Stimulated activated CD8-positive, alpha-beta memory T cell treated with anti-CD3 and anti-CD28 coated beads, Interleukin-4, amount 100 ng/mL, for 4 hours (primary cell): ENCODE data around the gene EXOC2.

Source experiments
- DNase-seq, 2 donors: peaks; one replicate each; pipeline ENCODE4 v3.0.0-alpha.2; 2020; ENCODE audit warnings: low read depth in 2 of 2, low spot score in 1 of 2

EXOC2 gene

GRCh38 chr6:692858-693722 lies at the start of gene EXOC2:
Gene EXOC2 (minus strand): TSS chr6:693139. CDS start chr6:637818, 55,321 bp downstream.
- peak; percentile 58 to 60 for DNase-seq

GRCh38 chr6:741410-742339 lies 48.7 kb upstream of the EXOC2 start:
- DNase-seq, result no peak

DNA sequence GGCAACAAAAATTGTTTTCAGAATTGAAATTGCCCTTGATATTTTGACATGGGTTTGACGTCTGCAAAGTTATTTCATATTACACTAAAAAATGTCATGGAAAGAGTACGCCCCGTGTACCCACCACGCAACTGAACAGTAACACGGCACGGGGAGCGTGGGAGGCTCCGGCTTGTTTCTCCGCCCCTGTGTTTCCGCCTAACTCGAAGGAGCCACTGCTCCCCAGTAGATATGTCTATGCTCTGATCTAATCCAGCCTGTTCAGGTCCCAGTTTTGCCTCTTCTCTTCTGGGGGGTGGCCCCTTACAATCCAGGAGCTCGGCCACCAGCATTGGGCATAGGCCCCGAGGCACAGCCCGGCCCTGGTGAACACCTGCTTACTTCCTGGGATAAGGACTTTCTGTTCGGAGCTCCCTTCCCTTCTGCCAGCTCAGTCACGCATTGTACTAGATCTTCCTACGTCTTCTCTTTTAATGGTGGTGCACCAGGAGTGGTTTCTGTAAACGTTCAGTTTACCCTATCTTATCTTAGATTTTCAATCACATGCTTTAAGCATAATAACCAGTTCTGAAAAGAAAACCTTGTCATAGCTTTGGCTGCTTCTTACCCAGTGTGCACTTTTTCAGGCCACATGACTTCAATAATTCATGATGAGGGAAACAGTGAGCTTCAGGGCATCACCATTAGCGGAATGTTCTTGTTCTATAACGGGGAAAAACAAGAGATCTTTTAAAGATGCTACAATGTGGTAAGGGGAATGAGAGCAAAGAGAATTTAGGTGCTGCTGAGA lies 43.9 kb upstream of the EXOC2 start:
- DNase-seq, result no peak

DNA sequence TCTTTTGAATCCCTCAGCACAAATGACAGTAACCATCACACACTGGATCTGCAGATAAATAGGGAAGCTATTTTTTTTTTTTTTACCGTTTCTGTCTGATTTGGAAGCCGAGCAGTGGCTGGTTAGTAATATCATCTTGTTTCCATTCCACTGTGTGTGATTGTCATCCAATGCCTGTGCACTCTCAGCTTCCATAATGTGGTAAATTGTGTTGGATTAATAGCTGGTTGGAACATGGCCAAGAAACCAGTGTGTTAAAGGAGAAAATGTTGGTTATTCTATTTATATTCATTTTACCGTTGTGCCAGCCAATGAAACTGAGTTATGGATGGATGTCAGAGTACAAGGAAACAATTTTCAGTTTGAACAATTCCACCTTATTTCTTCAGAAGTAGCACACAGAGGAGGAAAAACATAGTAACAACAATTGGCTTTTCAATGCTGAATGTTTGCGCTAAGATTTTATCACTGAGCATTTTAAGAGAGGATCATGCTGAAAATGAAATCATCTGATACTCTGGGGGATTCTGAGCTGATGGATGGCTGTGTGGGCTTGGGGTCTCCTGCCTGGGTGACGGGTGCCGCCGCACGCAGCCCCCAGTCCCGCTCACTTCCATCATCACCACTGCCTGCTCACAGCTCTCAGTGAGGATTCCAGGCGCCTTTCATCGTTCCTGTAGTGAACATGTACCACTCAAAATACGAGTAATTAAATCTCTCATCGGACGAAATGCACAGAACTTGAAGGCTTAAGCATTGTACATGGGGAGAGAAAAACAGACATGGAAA lies 40.7 kb upstream of the EXOC2 start:
- DNase-seq, result no peak

GRCh38 chr6:731924-732323 lies 39.0 kb upstream of the EXOC2 start:
- no peak for DNase-seq

DNA sequence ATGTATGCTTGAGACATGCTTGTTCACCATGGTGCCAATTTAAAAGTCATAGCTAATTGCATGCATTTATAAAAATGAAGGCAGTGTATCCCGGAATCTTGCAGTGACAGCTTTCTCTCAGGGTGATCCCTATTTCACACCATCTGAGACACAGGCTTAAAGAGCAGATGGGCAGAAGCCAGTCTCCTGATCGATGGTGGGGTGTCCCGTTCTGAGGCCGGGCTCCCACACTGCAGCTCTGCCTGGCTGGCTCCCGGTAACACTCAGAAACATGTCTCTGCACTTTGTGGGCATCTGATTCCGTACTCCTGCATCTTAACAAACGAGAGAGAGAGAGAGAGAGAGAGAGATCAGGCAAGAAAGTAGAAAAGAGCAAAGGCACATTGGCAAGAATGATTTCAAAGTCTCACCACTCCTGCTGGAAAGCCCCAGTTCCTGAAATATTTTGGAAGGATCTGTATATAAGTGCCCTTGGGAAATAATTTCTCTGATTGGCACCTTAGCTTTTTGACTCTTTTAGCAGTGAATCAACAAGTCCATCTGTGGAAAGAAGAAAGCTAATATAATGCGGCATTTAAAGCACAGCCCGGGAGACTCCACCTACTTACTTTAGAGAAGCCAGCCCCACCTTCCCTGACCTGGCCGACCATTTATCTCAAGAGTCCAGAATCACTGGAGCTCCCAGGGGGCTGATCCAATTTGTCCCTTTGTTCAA lies 36.8 kb upstream of the EXOC2 start:
- no peak for DNase-seq

- DNase-seq, result no peak
Observed at GRCh38 chr6:727856-728255, 34.9 kb upstream of the EXOC2 start.

- no peak for DNase-seq
Observed at GRCh38 chr6:723540-723939, 30.6 kb upstream of the EXOC2 start.

- no peak for DNase-seq
Observed at GRCh38 chr6:722608-723007, 29.7 kb upstream of the EXOC2 start.

DNA sequence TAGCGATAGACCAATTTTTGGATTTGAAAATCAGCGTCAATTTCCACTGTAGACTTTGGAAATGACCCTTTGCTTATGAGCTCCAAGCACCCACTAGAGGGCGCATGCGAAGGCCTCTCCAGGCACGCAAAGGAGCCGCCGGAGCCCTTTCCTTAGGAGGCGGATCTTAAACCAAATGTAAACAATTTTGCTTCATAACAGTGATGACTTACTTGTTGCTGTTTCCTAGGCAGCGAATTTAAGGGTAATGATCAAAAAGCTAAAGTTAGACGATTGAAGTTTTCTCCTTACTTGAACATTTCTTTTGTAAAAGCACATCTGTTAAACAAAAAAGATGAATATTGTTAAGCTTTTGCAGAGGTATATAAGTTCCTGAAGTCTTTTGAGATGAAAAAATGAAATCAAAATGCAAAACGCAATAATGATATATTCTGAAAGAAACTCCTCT lies 29.2 kb upstream of the EXOC2 start:
- DNase-seq, result peak; percentile 43 to 46

DNA sequence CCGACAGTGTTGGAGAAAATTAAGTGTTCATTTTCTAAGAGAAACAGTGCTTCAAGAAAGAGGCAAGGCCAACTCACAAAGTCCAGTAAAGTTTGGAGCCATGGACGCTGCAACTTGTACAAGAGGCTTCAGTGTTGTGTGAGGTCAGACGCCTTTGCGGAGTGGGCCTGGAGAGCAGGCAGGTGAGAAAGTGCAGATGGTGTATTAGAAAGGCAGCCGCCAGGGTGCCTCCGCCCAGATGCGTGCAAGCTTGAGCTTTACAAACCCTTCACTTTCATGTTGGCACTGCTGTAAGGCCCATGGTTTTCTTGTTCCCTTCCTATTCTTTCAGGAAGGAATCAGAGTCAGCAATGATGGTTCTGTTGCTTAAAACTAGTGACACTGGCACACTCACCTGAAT lies 25.4 kb upstream of the EXOC2 start:
- DNase-seq, result no peak

DNA sequence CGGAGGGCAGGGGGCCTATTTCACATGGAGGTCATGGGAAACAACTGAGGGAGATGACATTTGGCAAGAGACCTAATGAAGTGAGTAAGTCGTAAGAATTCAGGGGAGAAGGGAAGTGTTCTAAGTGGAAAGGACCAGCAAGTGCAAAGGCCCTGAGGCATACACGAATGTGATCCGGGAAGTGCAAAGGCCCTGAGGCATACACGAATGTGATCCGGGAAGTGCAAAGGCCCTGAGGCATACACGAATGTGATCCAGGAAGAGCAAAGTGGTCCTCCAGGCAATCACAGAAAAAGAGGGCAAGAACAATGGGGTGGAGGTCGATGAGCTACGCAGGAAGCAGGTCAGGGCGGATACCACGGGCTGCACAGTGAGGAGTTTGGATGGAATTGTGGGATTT lies 24.2 kb upstream of the EXOC2 start:
- no peak for DNase-seq

- DNase-seq, result no peak
Observed at GRCh38 chr6:715709-716491, 23.0 kb upstream of the EXOC2 start.

DNA sequence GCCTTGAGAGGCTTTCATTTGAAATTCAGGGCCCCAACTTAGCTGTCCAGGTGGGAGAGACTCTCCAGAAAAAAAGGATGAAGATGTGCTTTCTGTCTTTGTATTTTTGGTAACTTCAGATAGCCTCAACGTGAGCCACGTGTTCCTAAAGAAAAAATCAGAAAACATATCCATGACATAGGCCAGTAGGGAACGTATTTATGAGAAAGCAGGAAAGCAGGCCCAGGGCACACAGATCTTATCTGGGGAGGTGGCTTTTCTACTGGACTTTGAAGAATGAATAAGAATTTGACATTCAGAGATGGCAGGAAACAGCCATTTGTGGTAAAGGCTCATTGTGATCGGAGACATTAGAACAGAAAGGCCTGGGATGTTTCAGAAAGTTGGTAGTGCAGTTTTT lies 21.2 kb upstream of the EXOC2 start:
- no peak for DNase-seq

GRCh38 chr6:713351-713750 lies 20.4 kb upstream of the EXOC2 start:
- DNase-seq, result no peak

GRCh38 chr6:712805-713204 lies 19.9 kb upstream of the EXOC2 start:
- no peak for DNase-seq

DNA sequence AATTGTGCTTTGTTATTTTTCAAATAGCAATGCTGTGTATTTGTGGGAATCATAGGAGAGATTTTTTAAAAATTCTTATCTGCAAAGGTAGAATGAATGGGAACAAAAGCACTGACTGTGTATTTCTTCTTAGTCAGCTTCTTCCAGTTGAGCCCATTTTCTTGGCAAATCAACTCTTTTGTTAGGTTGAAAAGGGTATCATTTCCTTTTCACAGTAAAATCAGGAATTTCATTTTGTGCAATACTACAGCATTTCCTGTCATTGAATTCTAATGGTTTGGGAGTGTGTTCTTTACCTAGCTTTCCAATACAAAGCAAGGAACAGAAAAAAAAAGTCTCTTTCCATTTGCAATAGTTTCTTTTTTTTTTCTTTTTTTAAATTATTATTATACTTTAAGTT lies 19.0 kb upstream of the EXOC2 start:
- no peak for DNase-seq

DNA sequence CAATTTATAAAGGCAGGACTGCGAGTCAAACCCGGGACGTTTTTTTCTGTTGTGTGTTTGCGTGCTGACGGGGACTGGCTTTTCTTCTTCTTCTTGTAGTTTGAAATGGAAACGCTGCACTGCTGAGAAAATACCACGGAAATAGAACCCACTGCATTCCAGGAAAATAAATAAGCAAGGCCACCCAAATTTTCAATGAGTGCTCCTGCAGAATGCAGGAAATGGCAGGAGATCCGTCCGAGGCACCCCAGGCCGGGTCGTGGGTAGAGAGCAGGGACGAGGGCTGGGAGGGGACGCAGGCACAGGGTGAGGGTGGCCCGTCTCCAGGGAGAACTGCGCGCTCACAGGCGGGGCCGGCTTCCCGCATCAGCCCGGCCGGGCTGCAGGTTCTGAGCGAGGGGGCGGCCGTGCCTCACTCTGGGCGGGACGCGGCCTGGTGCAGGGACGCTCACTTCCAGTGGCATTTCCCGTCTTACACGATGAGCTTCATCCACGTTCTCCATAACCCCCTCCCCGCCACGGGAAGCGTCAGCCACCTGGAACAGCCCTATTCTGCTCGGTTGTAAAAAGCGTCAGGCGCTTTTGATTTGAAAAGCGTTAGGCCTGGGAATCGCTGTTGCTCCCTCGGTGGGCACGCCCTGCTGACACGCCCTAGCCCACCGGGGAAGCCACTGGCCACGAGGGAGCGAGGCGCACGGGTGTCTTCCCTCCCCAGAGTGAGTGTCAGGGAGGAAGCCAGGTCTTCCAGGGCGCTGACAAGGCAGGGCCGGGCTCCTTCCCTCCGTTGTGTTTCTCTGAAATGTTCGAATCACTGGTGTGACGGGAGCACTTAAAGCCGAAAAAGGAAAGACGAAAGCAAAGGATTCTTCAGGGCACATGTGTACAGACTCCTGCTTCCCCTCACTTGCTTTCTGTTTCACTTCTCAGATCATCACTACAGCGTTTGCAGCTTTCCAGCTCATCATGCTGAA lies 17.9 kb upstream of the EXOC2 start:
- DNase-seq, result peak in 1 of 2 donors; percentile 28
